K562 (cell line): ENCODE measurements around the gene GOLGA2. TPM values are rescaled to one million over a fixed set of nuclear protein-coding genes. Genes with fewer than 3 reads are reported as not detected.

Experiments
- ADNP ChIP-seq: fragments of 200-800 bp; sonication (Bioruptor generic); IDR thresholded peaks from 2 replicates; pipeline ENCODE4 v1.6.1; 2016; ENCODE audit warnings: missing genetic modification characterization, missing compliant biosample characterization
- CHAMP1 ChIP-seq: fragments of 450-650 bp; IDR thresholded peaks from 2 replicates; pipeline ENCODE4 v1.6.1; 2016; ENCODE audit warnings: mild to moderate bottlenecking
- HBP1 ChIP-seq: fragments of 450-650 bp; formaldehyde crosslinking; IDR thresholded peaks from 2 replicates; pipeline ENCODE4 v1.4.0; 2022; ENCODE audit warnings: missing genetic modification characterization
- HIVEP1 ChIP-seq: fragments of 250-450 bp; sonication (Bioruptor Pico); IDR thresholded peaks from 2 replicates; pipeline ENCODE4 v1.4.0; 2020; ENCODE audit warnings: mild to moderate bottlenecking
- ILF3 ChIP-seq: fragments of 450-650 bp; IDR thresholded peaks from 2 replicates; pipeline ENCODE4 v1.6.1; 2018; ENCODE audit warnings: antibody characterized with exemption, mild to moderate bottlenecking, moderate library complexity, borderline replicate concordance
- KLF13 ChIP-seq: fragments of 450-650 bp; IDR thresholded peaks from 2 replicates; pipeline ENCODE4 v1.6.1; 2016; ENCODE audit warnings: missing genetic modification characterization, low read depth, mild to moderate bottlenecking, missing compliant biosample characterization, moderate library complexity, borderline replicate concordance
- MCM7 ChIP-seq, 2 experiments: fragments of 450-650 bp; IDR thresholded peaks; 2 replicates each; pipeline ENCODE4 v1.6.1; 2016 to 2018
- NEUROD1 ChIP-seq: fragments of 150-350 bp; IDR thresholded peaks from 2 replicates; pipeline ENCODE4 v1.6.1; 2014; ENCODE audit warnings: borderline replicate concordance, low read length, low read depth; ENCODE audit not compliant: partially characterized antibody
- NR4A1 ChIP-seq, 2 experiments: fragments of 250-450 bp in 1 of 2; fragments of 450-650 bp in 1 of 2; sonication (Bioruptor Pico) in 1 of 2; IDR thresholded peaks; 2 replicates each; pipeline versions ENCODE4 v1.4.0 to v1.6.1; 2016 to 2020; ENCODE audit warnings: mild to moderate bottlenecking in 2 of 2, missing compliant biosample characterization in 1 of 2, missing genetic modification characterization in 1 of 2, moderate library complexity in 1 of 2
- PBX2 ChIP-seq, 2 experiments: IDR thresholded peaks in 1 of 2; conservative IDR thresholded peaks in 1 of 2; 2 replicates each; pipeline ENCODE4 v1.6.1; 2016; ENCODE audit warnings: low read depth in 2 of 2, mild to moderate bottlenecking in 1 of 2, missing compliant biosample characterization in 1 of 2, missing genetic modification characterization in 1 of 2, moderate library complexity in 1 of 2
- SOX6 ChIP-seq: fragments of 450-650 bp; IDR thresholded peaks from 2 replicates; pipeline ENCODE4 v1.6.1; 2014; ENCODE audit warnings: mild to moderate bottlenecking
- VEZF1 ChIP-seq: fragments of 200-800 bp; sonication (Bioruptor generic); IDR thresholded peaks from 2 replicates; pipeline ENCODE4 v1.6.1; 2017; ENCODE audit warnings: missing genetic modification characterization, missing compliant biosample characterization
- ZBTB17 ChIP-seq: fragments of 450-650 bp; formaldehyde crosslinking; IDR thresholded peaks from 2 replicates; pipeline ENCODE4 v1.4.0; 2020; ENCODE audit warnings: mild to moderate bottlenecking
- ZNF133 ChIP-seq: fragments of 250-450 bp; sonication (Bioruptor Pico); IDR thresholded peaks from 2 replicates; pipeline ENCODE4 v1.4.0; 2020; ENCODE audit warnings: mild to moderate bottlenecking
- ZNF165 ChIP-seq: fragments of 250-450 bp; sonication (Bioruptor Pico); IDR thresholded peaks from 2 replicates; pipeline ENCODE4 v1.4.0; 2020; ENCODE audit warnings: borderline replicate concordance
- ZNF695 ChIP-seq: fragments of 450-650 bp; formaldehyde crosslinking; IDR thresholded peaks from 2 replicates; pipeline ENCODE4 v1.4.0; 2020; ENCODE audit warnings: mild to moderate bottlenecking, moderate library complexity
- ZNF75A ChIP-seq: fragments of 450-650 bp; formaldehyde crosslinking; IDR thresholded peaks from 2 replicates; pipeline ENCODE4 v1.4.0; 2020; ENCODE audit warnings: mild to moderate bottlenecking
- polyA plus RNA-seq, 8 experiments: library from polyadenylated mRNA; depleted of rRNA in 4 of 8; stranded (reverse) in 5 of 8; unstranded in 3 of 8; fragments of >200 nt; fragmentation: Nextera tagmentation in 2 of 8; fragmentation: Illumina TruSeq in 1 of 8; extraction: Ambion mirVana in 2 of 8; extraction: Trizol in 1 of 8; gene quantifications; 2 replicates each; pipeline versions ENCODE4 v1.2.1 to v1.2.3, GENCODE V29; 2011 to 2014; ENCODE audit warnings: inconsistent platforms in 1 of 8, missing spikeins in 1 of 8
- total RNA-seq, 7 experiments: library from RNA; depleted of rRNA in 6 of 7; stranded (reverse); fragments of >200 nt in 6 of 7; fragmentation: Illumina TruSeq in 2 of 7; extraction: Trizol in 2 of 7; gene quantifications; 2 replicates each; pipeline versions ENCODE4 v1.2.1 to v1.2.3, GENCODE V29; 2011 to 2021; ENCODE audit warnings: low replicate concordance in 1 of 7

GOLGA2 gene
- total and polyA plus RNA-seq, 9 of the 15 experiments (the other 6 are each of a cell fraction or from before 2014, with no cell fraction given) = 15.7 to 138 (median 76.0) TPM

GRCh38 chr9:128250839-128251731, 24.7 kb downstream of the GOLGA2 start (continued):
- no peak for TF ChIP-seq PBX2 (CRISPR knock-in tag; IDR thresholded peaks at IDR 0.05; ENCODE audit: low read depth)
- TF ChIP-seq PBX2 (tag; conservative IDR thresholded peaks at IDR 0.05; ENCODE audit: low read depth) = no peak
- no peak for TF ChIP-seq ADNP (tag)
- 0 out of 2 replicates have a peak, but pooled peaks have one; percentile 59 for TF ChIP-seq HIVEP1 (CRISPR knock-in tag)
- no peak for TF ChIP-seq MCM7 (IDR thresholded peaks at IDR 0.05)
- TF ChIP-seq KLF13 (tag) = 0 out of 2 replicates have a peak, but pooled peaks have one; percentile 14
- TF ChIP-seq CHAMP1 = no peak
- peak; percentile 59; the same call in 1 of the 2 replicates for TF ChIP-seq ZBTB17 (CRISPR knock-in tag)
- TF ChIP-seq SOX6 = no peak
- peak; percentile 78; the same call in 1 of the 2 replicates for TF ChIP-seq ZNF165 (CRISPR knock-in tag)
- peak; percentile 60; the same call in 1 of the 2 replicates for TF ChIP-seq ZNF695
- no peak for TF ChIP-seq ZNF75A
- TF ChIP-seq ILF3 = no peak
- no peak for TF ChIP-seq NEUROD1
- TF ChIP-seq VEZF1 = no peak
- peak; percentile 81; the same call in 1 of the 2 replicates for TF ChIP-seq NR4A1 (CRISPR knock-in tag; IDR thresholded peaks at IDR 0.05)
- TF ChIP-seq NR4A1 (tag; IDR thresholded peaks at IDR 0.05) = no peak
- no peak for TF ChIP-seq ZNF133 (CRISPR knock-in tag)
- TF ChIP-seq HBP1 (CRISPR knock-in tag) = 0 out of 2 replicates have a peak, but pooled peaks have one; percentile 14
